ENCODE data around the gene DRC7. TPM values are rescaled to one million over a fixed set of nuclear protein-coding genes. Genes with fewer than 3 reads are reported as not detected.
"Not testable (repeated sequence)": the region's sequence is repeated elsewhere in the genome, so short reads cannot be mapped to it uniquely, and the experiment has no call there.

DRC7 gene
- total RNA-seq, 1 donor from 2014 or later = 7.4 TPM

GRCh38 chr16:57707331-57707730, 12.7 kb downstream of the DRC7 start:
- Mint-ChIP-seq H3K9me3 (no peaks in the 10 kb centered on the region), H3K27me3 (no peaks in the 10 kb centered on the region), H3K4me1 (ENCODE audit: unreplicated experiment) (peaks cover 11% of the 10 kb centered on the region), H3K4me3 (no peak overlapping the region), H3K36me3 (no peaks in the 10 kb centered on the region), H3K27ac (no peak overlapping the region)
- no peak for DNase-seq (ENCODE audit: extremely low spot score, unreplicated experiment)
- no peak for TF ChIP-seq CTCF (conservative IDR thresholded peaks at IDR 0.05)

GRCh38 chr16:57708168-57708567, 13.6 kb downstream of the DRC7 start:
- TF ChIP-seq CTCF (conservative IDR thresholded peaks at IDR 0.05) = no peak
- no peak for DNase-seq (ENCODE audit: extremely low spot score, unreplicated experiment)
- no peak overlapping the region for H3K27ac Mint-ChIP-seq
- no peaks in the 10 kb centered on the region for H3K27me3 Mint-ChIP-seq
- peaks cover 10% of the 10 kb centered on the region for H3K4me1 Mint-ChIP-seq (ENCODE audit: unreplicated experiment)
- no peaks in the 10 kb centered on the region for H3K36me3 Mint-ChIP-seq
- no peaks in the 10 kb centered on the region for H3K9me3 Mint-ChIP-seq
- no peak overlapping the region for H3K4me3 Mint-ChIP-seq

GRCh38 chr16:57709663-57710062, 15.1 kb downstream of the DRC7 start:
- Mint-ChIP-seq H3K27me3 (no peaks in the 10 kb centered on the region), H3K4me3 (no peak overlapping the region), H3K4me1 (ENCODE audit: unreplicated experiment) (peaks cover under 1% of the 10 kb centered on the region), H3K27ac (no peak overlapping the region), H3K36me3 (no peaks in the 10 kb centered on the region), H3K9me3 (no peaks in the 10 kb centered on the region)
- no peak for TF ChIP-seq CTCF (conservative IDR thresholded peaks at IDR 0.05)
- no peak for DNase-seq (ENCODE audit: extremely low spot score, unreplicated experiment)

GRCh38 chr16:57711346-57711745, 16.7 kb downstream of the DRC7 start:
- H3K4me3 Mint-ChIP-seq = no peak overlapping the region
- H3K36me3 Mint-ChIP-seq = no peaks in the 10 kb centered on the region
- no peaks in the 10 kb centered on the region for H3K4me1 Mint-ChIP-seq (ENCODE audit: unreplicated experiment)
- H3K27me3 Mint-ChIP-seq = no peaks in the 10 kb centered on the region
- H3K9me3 Mint-ChIP-seq = no peaks in the 10 kb centered on the region
- H3K27ac Mint-ChIP-seq = no peak overlapping the region
- DNase-seq (ENCODE audit: extremely low spot score, unreplicated experiment) = no peak
- no peak for TF ChIP-seq CTCF (conservative IDR thresholded peaks at IDR 0.05)

GRCh38 chr16:57711993-57712392, 17.4 kb downstream of the DRC7 start:
- Mint-ChIP-seq H3K27me3 (no peaks in the 10 kb centered on the region), H3K9me3 (no peaks in the 10 kb centered on the region), H3K4me3 (no peak overlapping the region), H3K4me1 (ENCODE audit: unreplicated experiment) (no peaks in the 10 kb centered on the region), H3K36me3 (no peaks in the 10 kb centered on the region), H3K27ac (no peak overlapping the region)
- no peak for TF ChIP-seq CTCF (conservative IDR thresholded peaks at IDR 0.05)
- no peak for DNase-seq (ENCODE audit: extremely low spot score, unreplicated experiment)

- H3K27ac Mint-ChIP-seq; H3K4me3 Mint-ChIP-seq; H3K36me3 Mint-ChIP-seq; H3K4me1 Mint-ChIP-seq (ENCODE audit: unreplicated experiment); H3K9me3 Mint-ChIP-seq; H3K27me3 Mint-ChIP-seq; DNase-seq (ENCODE audit: extremely low spot score, unreplicated experiment): not testable (repeated sequence)
Observed at GRCh38 chr16:57712569-57712968, 18.0 kb downstream of the DRC7 start.
